NCI-H1417 (cell line): ENCODE data around the gene MED1.

Experiments used
- DNase-seq, 3 experiments: peaks; one replicate each; lab custom pipeline; 2025; lab: John Stamatoyannopoulos, UW

MED1 gene

DNA sequence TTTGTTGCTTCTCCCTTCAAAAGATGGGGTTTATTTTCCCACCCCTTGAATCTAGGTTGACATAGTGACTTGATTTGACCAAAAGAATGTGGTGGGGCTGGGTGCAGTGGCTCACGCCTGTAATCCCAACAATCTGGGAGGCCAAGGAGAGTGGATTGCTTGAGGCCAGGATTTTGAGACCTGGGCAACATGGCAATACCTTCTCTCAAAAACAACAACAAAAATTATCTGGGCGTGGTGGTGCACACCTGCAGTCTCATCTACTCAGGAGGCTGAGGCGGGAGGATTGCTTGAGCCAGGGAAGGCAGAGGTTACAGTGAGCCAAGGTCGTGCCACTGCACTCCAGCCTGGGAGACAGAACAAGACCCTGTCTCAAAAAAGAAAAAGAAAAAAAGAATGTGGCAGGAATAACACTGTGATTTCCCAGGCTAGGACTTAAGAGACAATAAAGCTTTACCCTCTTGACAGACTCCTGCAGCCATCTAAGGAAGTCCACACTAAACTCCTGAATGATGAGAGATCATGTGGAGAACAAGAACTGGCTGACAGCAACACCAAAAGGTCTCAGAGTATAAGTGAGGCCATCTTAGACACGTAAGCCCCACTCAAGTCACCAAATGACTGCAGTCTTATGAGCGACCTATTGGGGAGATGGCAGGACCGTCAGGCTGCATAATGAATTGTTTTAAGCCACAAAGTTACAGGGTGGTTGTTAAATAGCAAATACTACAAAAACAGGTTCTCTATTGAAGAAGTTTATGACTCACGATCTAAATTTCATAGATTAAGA lies 86.6 kb downstream of the MED1 start:
- no peak for DNase-seq

DNA sequence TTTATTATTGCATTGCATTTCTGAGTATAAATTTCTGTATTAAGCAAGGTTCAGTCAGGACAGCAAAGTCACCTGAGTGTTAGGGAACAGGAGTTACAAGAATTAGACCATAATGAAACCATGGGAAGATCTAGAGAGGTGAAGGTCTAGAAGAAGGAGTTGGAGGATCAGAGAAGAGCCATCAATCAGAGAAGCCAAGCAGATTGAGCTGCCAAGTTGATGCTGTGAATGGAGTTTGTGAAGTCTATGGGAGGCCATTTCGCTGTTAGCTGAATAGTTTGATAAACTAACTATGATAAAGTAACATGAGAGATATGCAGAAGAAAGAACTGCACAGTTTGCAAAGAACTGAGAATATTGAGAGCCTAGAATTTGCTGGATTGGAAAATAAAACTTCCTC lies 90.0 kb downstream of the MED1 start:
- DNase-seq, result no peak

DNA sequence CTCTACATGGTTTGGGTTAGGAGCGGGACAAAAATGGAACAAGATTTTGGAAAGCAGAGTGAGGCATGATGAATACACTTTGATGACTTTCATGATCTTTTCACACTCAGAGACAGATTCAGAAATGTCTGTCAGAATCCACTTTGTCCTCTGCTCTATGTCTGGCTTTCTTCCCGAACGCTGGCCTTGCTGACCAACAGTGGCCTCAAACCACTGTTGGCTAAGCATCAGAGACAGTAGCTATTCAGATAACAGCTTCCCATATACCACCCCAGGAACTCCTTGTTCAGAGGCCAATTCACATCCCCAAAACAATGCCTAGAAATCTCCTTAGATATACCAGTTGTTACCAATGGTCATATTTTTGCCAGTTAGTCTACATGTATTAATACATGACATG lies 90.5 kb downstream of the MED1 start:
- no peak for DNase-seq

DNA sequence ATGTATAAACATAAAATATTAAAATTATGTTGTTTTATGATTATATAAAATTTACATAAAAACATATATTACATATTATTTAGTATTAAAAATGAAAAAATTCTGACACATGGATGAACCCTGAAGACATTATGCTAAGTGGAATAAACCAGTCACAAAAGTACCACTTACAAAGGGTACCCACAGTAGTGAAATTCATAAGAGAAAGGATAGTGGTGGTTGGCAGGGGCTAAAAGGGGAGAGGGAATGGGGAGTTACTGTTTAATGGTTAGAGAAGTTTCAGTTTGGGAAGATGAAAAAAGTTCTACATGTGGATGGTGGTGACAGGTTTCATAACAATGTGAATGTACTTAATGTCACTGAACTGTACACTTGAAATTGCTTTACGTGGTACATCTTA lies 91.1 kb downstream of the MED1 start:
- no peak for DNase-seq

DNA sequence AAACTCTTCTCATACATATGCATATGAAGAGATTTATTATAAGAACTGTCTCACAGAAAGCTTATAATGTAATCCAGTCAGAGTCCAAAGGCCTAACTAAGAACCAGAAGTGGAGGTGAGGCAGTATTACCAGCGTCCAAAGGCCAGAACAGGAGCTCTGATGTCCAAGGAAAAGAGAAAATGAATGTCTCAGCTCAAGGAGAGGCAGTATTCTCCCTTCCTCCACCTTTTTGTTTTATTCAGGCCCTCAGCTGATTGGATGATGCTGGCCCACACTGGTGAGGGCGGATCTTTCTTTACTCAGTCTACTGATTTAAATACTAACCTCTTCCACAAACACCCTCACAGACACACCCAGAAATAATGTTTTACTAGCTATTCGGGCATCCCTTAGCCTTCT lies 93.1 kb downstream of the MED1 start:
- no peak for DNase-seq

DNA sequence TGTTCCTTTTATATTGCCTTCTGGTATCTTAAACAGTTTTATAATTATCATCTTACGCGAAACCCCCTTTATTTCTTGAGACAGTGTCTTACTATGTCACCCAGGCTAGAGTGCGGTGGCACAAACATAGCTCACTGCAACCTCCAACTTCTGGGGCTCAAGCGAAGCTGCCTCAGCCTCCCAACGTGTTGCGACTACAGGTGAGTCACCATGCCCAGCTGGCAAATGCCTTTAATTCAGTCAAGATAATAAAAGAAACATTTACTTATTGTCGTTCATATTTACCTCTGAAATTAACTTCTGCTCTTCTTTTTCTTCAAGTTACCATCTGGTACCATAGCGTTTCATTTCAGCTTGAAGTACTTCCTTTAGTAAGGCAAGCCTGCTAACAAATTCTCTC lies 93.6 kb downstream of the MED1 start:
- DNase-seq, result no peak
